Activated CD8-positive, alpha-beta T cell treated with anti-CD3 and anti-CD28 coated beads, Interleukin-2, amount 10 ng/mL, durations not matched to agents 7 days and 5 days (primary cell): Measurements from ENCODE around the gene GALNT4. TPM values are rescaled to one million over a fixed set of nuclear protein-coding genes. Genes with fewer than 3 reads are reported as not detected.
A peak's percentile ranks its signal among the peaks of the same experiment; 100 is the strongest.

ENCODE experiments used
- ATAC-seq: fragments of 150-1000 bp; cut with Tn5 transposase; one replicate; pipeline ENCODE4 v1.10.0; 2021; ENCODE audit warnings: moderate library complexity
- CTCF ChIA-PET: fragments of 350-600 bp; sonication (Branson Sonifier 250); formaldehyde crosslinking; loops from one replicate; lab custom pipeline; 2021; ENCODE audit warnings: antibody characterized with exemption; lab: Charles Lee
- POLR2A ChIA-PET: fragments of 350-600 bp; sonication (Branson Sonifier 250); formaldehyde crosslinking; loops from one replicate; lab custom pipeline; 2021; ENCODE audit warnings: antibody characterized with exemption; lab: Charles Lee
- DNase-seq: peaks from one replicate; pipeline ENCODE4 v3.0.0-alpha.2; 2020
- H3K27ac Mint-ChIP-seq: one replicate; pipeline ENCODE4 v1.8.0; 2021; ENCODE audit warnings: mild to moderate bottlenecking, mixed read lengths
- H3K27me3 Mint-ChIP-seq: one replicate; pipeline ENCODE4 v1.8.0; 2021; ENCODE audit warnings: low read depth, mixed read lengths
- H3K36me3 Mint-ChIP-seq: one replicate; pipeline ENCODE4 v1.8.0; 2021; ENCODE audit warnings: low read depth, mixed read lengths
- H3K4me1 Mint-ChIP-seq: one replicate; pipeline ENCODE4 v1.8.0; 2021; ENCODE audit warnings: low read depth, mixed read lengths
- H3K4me3 Mint-ChIP-seq: one replicate; pipeline ENCODE4 v1.8.0; 2021; ENCODE audit warnings: mild to moderate bottlenecking, mixed read lengths
- H3K9me3 Mint-ChIP-seq: one replicate; pipeline ENCODE4 v1.8.0; 2022; ENCODE audit warnings: mixed read lengths; ENCODE audit not compliant: insufficient read depth
- total RNA-seq, 2 experiments: library from RNA; stranded (reverse); gene quantifications; one replicate each; pipeline ENCODE4 v1.2.3, GENCODE V29; 2021

Gene GALNT4
- total RNA-seq, 2 experiments from 2014 or later = 15.4 to 16.6 TPM

DNA sequence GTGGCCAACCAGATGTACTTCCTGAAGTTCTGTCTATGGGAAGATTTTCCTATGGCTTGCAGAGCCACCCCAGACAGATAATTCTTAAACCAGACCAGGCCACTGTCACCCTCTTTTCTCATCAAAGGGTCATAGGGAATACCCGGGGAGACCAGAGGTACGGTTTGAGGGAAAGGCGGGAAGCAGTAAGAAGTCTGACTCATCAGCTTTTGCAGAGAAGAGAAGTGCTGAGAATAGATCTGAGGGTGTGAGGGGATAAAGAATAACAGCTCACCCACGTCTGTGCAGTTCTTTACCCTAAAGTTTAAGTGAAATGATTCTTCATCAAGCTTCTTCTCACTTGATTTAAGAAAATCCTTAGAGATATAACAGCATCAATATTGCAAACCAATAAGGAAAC lies 22.5 kb upstream of the GALNT4 start:
- Mint-ChIP-seq H3K4me3 (no peak overlapping the region), H3K4me1 (peaks cover 4% of the 10 kb centered on the region), H3K36me3 (no peaks in the 10 kb centered on the region), H3K27ac (no peak overlapping the region), H3K27me3 (no peaks in the 10 kb centered on the region), H3K9me3 (no peaks in the 10 kb centered on the region)
- ChIA-PET POLR2A (no interaction called here), CTCF (no interaction called here)
- no peak for DNase-seq
- ATAC-seq = no peak

DNA sequence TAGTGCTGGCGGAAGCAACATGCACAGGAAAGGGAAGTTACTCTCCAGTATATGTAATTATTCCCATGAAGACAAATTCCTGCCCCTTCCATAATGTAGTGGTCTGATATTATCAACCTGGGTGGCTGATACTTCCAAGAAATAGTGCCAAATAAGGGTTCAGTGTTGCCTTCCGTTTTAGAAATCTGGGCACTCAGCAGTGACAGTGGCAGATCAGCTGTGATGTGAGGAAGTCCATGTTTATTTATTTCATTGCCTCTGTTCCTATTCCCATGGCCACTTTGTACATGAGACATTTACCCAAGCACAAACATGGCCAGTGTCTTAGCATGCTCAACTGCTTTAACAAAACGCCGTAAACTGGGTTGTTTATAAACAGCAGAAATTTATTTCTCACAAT lies 21.6 kb upstream of the GALNT4 start:
- no peak for DNase-seq
- Mint-ChIP-seq H3K9me3 (no peaks in the 10 kb centered on the region), H3K36me3 (no peaks in the 10 kb centered on the region), H3K4me3 (no peak overlapping the region), H3K27ac (no peak overlapping the region), H3K4me1 (peaks cover 4% of the 10 kb centered on the region), H3K27me3 (no peaks in the 10 kb centered on the region)
- ATAC-seq = no peak
- CTCF ChIA-PET = no interaction called here
- POLR2A ChIA-PET = no interaction called here

DNA sequence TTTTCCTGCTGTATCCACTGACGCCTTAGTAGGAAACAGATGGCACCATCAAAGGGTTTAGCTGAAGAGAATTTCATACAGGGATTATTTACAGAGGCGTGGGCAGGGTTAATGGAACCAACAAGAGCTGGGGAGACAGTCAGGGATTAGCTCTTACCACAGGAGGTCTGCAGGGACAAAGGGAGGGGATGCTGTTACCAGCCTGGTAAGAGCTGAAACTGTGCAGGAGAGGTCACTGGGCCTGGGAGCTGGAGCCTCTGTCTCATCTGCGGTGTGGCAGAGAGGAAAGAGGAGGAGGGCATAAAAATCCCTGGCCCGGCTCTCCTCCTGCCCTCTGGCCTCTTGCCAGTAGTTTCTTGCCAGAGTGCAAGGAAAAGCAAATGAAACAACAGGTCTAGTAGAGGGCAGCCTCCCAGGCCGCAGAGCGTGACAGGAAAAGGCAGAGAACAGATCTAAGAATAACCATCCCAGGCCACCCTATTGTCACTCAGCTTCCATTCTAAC lies 20.1 kb upstream of the GALNT4 start:
- H3K27me3 Mint-ChIP-seq = no peaks in the 10 kb centered on the region
- peaks cover 4% of the 10 kb centered on the region for H3K4me1 Mint-ChIP-seq
- ATAC-seq (no peak), DNase-seq (no peak)
- no peaks in the 10 kb centered on the region for H3K36me3 Mint-ChIP-seq
- CTCF ChIA-PET = interaction anchor here (1.1 to 2.8 kb wide), 8 partner anchors 13 to 525 kb away, joined by 3 to 17 read pairs (median 6); partner anchors contain the start of gene ATP2B1
- H3K4me3 Mint-ChIP-seq = no peak overlapping the region
- POLR2A ChIA-PET = interaction anchor here (0.6 kb wide), 1 partner anchor 573 kb away, joined by 3 read pairs; no protein-coding TSS in a partner anchor
- H3K9me3 Mint-ChIP-seq = no peaks in the 10 kb centered on the region
- no peak overlapping the region for H3K27ac Mint-ChIP-seq

DNA sequence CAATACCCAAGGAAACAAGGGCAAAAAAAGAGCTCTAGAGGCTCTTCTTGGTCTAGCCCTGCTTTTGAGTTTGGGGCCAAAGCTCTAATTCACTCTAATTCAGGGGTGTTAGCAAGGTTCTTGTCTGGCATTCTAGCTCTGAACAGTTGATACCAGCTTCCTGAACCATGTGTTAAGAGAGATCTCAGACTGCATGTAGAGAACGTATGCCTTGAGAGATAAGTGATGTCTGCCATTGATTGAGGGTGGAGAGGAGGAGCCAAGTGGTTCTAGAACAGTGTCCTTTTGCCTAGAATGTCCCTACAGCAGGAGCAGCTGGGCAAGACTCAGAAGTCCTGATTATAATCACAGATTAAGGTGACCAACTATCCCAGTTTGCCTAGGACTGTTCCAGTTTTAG lies 19.4 kb upstream of the GALNT4 start:
- no peaks in the 10 kb centered on the region for H3K27me3 Mint-ChIP-seq
- H3K4me3 Mint-ChIP-seq = no peak overlapping the region
- no peak overlapping the region for H3K27ac Mint-ChIP-seq
- no peaks in the 10 kb centered on the region for H3K36me3 Mint-ChIP-seq
- DNase-seq (no peak), ATAC-seq (no peak)
- H3K9me3 Mint-ChIP-seq = no peaks in the 10 kb centered on the region
- H3K4me1 Mint-ChIP-seq = peaks cover 4% of the 10 kb centered on the region
- ChIA-PET CTCF (interaction anchor here (0.6 to 2.8 kb wide), 24 partner anchors 8 to 699 kb away, joined by 3 to 17 read pairs (median 4); partner anchors contain the start of gene ATP2B1), POLR2A (no interaction called here)

DNA sequence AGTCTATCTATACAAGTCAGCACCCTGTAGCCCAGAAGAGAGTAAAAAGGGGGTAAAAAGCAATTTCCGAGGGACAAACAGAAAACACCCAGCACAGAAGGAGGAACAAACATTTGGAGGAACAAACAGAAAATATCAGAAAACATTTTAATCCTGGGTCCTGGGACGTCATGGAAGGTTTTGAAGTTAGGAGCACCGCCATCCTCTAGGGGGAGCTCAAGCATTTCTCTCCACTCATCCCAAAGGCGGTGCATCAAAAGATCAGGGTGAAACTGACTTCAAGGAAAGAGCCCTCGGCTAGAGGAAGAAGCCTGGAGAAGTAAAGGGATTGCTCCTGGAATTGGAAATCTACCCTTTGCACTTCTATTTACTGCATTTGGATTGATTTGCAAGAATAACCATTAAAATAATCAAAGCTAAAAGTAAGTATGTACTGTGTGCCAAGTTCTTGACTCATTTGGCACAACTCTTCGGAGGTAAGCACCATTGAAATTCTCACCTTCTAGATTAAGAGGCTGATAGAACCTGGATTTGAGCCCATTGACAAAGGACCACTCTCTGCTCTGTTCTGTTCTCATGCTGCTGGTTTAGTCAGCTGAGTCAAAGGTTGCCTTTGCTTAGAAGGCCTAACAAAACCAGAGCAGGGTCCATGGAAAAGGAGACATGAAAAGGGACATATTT lies 18.5 kb upstream of the GALNT4 start:
- peak; percentile 80 for DNase-seq
- Mint-ChIP-seq H3K4me3 (no peak overlapping the region), H3K9me3 (no peaks in the 10 kb centered on the region), H3K36me3 (no peaks in the 10 kb centered on the region), H3K27me3 (no peaks in the 10 kb centered on the region), H3K27ac (no peak overlapping the region), H3K4me1 (peaks cover 4% of the 10 kb centered on the region)
- ChIA-PET CTCF (interaction anchor here (0.7 to 2.8 kb wide), 40 partner anchors 9 to 1565 kb away, joined by 3 to 17 read pairs (median 4); partner anchors contain the start of gene ATP2B1), POLR2A (interaction anchor here (0.6 kb wide), 1 partner anchor 322 kb away, joined by 3 read pairs; no protein-coding TSS in a partner anchor)
- ATAC-seq = peak; percentile 82

DNA sequence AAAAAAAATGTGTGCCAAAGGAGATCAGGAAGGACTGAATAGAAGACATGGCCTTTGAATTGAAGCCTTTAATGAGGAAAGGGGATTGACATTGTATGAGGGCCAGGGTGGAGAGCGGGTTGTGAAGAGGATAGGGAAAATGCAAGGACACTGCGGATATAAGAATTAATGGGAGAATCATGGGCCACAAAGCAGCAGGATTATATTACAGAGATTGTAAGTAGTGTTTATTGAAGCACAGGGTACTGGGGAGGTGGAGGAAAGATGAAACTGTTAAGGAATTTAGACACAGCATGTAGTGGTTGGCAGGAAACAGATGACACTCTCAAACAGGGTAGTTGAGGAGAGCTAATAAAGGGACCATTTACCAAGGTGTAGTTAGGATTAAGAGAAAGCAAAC lies 17.6 kb upstream of the GALNT4 start:
- DNase-seq (no peak), ATAC-seq (no peak)
- Mint-ChIP-seq H3K4me1 (peaks cover 4% of the 10 kb centered on the region), H3K36me3 (no peaks in the 10 kb centered on the region), H3K9me3 (no peaks in the 10 kb centered on the region), H3K27me3 (no peaks in the 10 kb centered on the region), H3K27ac (no peak overlapping the region), H3K4me3 (no peak overlapping the region)
- POLR2A ChIA-PET = interaction anchor here (0.6 kb wide), 1 partner anchor 322 kb away, joined by 3 read pairs; no protein-coding TSS in a partner anchor
- CTCF ChIA-PET = interaction anchor here (1.1 to 2.8 kb wide), 17 partner anchors 16 to 711 kb away, joined by 3 to 17 read pairs (median 4); partner anchors contain the start of gene ATP2B1

DNA sequence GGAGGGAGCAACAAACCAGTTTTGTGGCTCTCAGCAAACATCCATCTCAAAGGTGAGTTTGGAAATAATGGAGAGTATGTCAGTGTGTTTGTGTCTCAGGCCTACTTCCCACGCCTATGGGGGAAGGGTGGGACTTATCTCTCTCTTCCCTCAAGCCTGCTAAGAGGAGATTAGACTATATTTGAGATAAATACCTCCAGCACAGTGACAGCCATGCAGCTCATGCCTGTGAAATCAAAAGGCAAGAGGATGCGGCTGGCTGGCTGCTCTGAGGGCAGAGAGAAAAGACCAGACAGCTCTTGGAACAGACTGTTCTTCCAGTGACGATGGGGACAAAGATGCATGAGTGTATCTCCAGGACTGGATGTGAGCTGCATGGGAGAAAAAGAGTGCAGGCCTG lies 16.0 kb upstream of the GALNT4 start:
- no peak for ATAC-seq
- Mint-ChIP-seq H3K27ac (no peak overlapping the region), H3K27me3 (no peaks in the 10 kb centered on the region), H3K4me1 (peaks cover 4% of the 10 kb centered on the region), H3K4me3 (no peak overlapping the region), H3K9me3 (no peaks in the 10 kb centered on the region), H3K36me3 (no peaks in the 10 kb centered on the region)
- ChIA-PET CTCF (interaction anchor here (1.2 to 1.9 kb wide), 2 partner anchors 70 to 523 kb away, joined by 4 to 9 read pairs; no protein-coding TSS in a partner anchor), POLR2A (no interaction called here)
- no peak for DNase-seq

DNA sequence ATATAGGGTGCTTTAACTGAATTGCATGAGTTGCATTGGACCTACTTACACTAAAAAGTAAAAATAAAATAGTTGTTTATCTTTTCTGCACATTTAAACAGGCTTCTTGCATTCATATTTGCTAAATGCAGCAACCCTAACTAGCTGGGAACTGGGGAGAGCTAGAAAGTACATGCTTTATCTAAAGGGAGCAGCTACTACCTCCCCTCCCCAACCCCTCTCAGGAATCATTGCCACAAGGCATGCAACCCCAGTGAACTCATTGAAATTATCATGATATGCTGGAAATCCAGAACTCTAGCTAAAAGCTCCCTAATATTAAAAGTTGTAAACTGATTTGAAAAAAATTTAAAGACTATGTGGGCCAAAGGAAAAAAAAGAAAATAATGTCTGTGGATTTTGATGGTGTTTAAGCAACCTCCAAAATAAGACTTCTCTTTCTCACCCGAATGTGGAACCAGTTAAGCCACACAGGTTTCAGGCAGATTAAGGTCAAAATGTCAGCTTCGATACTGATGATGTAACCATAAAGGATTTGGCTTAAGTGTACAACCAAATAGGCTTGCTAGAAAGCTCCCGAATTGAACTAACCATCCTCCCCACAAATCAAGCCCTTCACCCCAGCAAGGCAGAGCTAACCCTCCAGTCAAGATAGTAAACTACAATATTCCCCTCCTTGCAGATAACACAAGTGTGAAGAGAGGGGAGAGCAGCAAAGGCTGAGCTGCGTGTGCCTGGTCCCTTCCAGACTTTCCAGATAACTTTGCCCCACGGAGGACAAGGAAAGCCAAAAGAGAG lies 15.0 kb upstream of the GALNT4 start:
- no peak overlapping the region for H3K4me3 Mint-ChIP-seq
- DNase-seq (no peak), ATAC-seq (no peak)
- no peaks in the 10 kb centered on the region for H3K9me3 Mint-ChIP-seq
- H3K27me3 Mint-ChIP-seq = no peaks in the 10 kb centered on the region
- H3K27ac Mint-ChIP-seq = no peak overlapping the region
- H3K4me1 Mint-ChIP-seq = peaks cover 4% of the 10 kb centered on the region
- H3K36me3 Mint-ChIP-seq = no peaks in the 10 kb centered on the region
- POLR2A ChIA-PET = no interaction called here
- CTCF ChIA-PET = interaction anchor here (0.6 to 1.9 kb wide), 5 partner anchors 69 to 1438 kb away, joined by 3 to 9 read pairs (median 4); no protein-coding TSS in a partner anchor

DNA sequence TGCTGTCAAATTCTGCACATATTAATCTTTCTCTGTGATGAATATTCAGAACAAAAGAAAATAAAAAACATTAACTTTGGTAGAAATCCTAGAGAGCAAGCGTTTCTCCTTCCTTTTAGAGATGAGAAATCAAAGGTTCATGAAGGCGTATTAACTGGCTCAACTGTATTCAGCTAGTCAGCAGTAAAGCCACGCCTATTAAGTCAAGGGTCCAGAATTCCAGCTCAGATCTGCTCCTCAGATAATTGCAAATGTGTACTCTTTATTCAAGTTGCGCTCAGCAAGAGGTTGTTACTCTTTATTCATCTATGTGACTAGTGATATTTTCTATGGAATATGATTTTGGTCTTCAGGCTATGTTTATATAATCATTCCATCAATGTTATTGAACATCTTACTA lies 14.3 kb upstream of the GALNT4 start:
- POLR2A ChIA-PET = no interaction called here
- no peak for DNase-seq

DNA sequence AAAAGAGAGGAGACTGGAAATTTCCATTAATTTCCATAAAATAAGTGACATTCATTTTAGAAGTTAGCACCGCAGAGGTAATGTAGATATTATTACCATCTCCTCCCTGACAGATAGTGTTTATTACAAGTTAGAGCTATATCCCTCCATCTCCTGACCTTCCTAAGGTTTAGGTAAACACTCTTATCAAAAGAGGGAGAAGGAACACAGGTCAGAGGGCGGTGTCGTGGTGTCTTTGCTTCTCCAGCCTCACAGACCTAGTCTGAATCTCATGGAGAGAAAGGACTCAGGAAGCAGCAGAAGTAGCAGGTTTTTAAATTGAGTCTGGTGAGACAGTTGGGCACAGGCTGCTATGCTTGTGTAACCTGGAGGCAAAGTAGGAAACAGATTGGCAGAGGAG lies 12.8 kb upstream of the GALNT4 start:
- no peak for DNase-seq
- no peak for ATAC-seq
- no peak overlapping the region for H3K4me3 Mint-ChIP-seq
- no peaks in the 10 kb centered on the region for H3K4me1 Mint-ChIP-seq
- H3K27me3 Mint-ChIP-seq = no peaks in the 10 kb centered on the region
- H3K9me3 Mint-ChIP-seq = no peaks in the 10 kb centered on the region
- ChIA-PET CTCF (no interaction called here), POLR2A (no interaction called here)
- H3K27ac Mint-ChIP-seq = no peak overlapping the region
- no peaks in the 10 kb centered on the region for H3K36me3 Mint-ChIP-seq

More for the DNA sequence above, 14.3 kb upstream of the GALNT4 start:
- H3K4me1 Mint-ChIP-seq = peaks cover 4% of the 10 kb centered on the region
- H3K4me3 Mint-ChIP-seq = no peak overlapping the region
- no peaks in the 10 kb centered on the region for H3K27me3 Mint-ChIP-seq
- no peaks in the 10 kb centered on the region for H3K36me3 Mint-ChIP-seq
- CTCF ChIA-PET = interaction anchor here (0.6 to 1.9 kb wide), 4 partner anchors 68 to 1438 kb away, joined by 3 to 9 read pairs (median 4); no protein-coding TSS in a partner anchor
- H3K27ac Mint-ChIP-seq = no peak overlapping the region
- ATAC-seq = no peak
- no peaks in the 10 kb centered on the region for H3K9me3 Mint-ChIP-seq

DNA sequence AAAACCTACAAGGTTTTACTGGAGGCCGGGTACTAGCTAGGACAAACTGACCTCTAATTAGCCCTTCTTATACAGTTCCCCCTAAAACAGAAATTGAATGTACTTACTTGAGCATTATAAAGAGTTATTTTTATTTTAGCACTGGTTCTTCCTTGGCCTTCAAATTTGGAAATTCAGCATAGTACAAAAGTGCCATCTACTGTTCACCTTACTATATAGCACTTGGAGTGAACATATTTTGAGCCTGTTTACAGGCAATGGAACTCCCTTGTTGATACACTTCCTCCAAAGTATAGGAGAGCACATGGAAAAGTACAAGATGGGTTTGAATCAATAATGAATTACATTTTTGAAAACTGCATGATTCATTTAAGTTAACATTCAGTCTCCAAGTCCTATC lies 5.1 kb upstream of the GALNT4 start:
- Mint-ChIP-seq H3K9me3 (no peaks in the 10 kb centered on the region), H3K4me1 (peaks cover 40% of the 10 kb centered on the region), H3K27me3 (no peaks in the 10 kb centered on the region), H3K27ac (no peak overlapping the region), H3K36me3 (peaks cover 14% of the 10 kb centered on the region), H3K4me3 (no peak overlapping the region)
- ATAC-seq (no peak), DNase-seq (no peak)
- ChIA-PET POLR2A (no interaction called here), CTCF (interaction anchor here (0.8 to 10.7 kb wide), 7 partner anchors 55 to 511 kb away, joined by 3 to 180 read pairs (median 6); partner anchors contain the start of gene DUSP6)
